ENCODE results near the gene PKD2.

GRCh38 chr4:88040707-88041106 lies 33.3 kb downstream of the PKD2 start:
- TF ChIP-seq PPARA (CRISPR knock-in tag; IDR thresholded peaks at IDR 0.05; ENCODE audit: borderline replicate concordance) = no peak
- TF ChIP-seq PATZ1 (CRISPR knock-in tag; IDR thresholded peaks at IDR 0.05; ENCODE audit: borderline replicate concordance) = no peak
- TF ChIP-seq ZFP3 (CRISPR knock-in tag; IDR thresholded peaks at IDR 0.05) = no peak
- TF ChIP-seq TOX (CRISPR knock-in tag; IDR thresholded peaks at IDR 0.05; ENCODE audit: borderline replicate concordance) = no peak
- no peak for TF ChIP-seq RARB (CRISPR knock-in tag; IDR thresholded peaks at IDR 0.05)
- TF ChIP-seq BACH2 (CRISPR knock-in tag; IDR thresholded peaks at IDR 0.05; ENCODE audit: borderline replicate concordance) = no peak
- TF ChIP-seq CREB5 (CRISPR knock-in tag; IDR thresholded peaks at IDR 0.05; ENCODE audit: low read depth) = no peak
- TF ChIP-seq ZC3H10 (CRISPR knock-in tag; IDR thresholded peaks at IDR 0.05) = no peak
- TF ChIP-seq CSDC2 (CRISPR knock-in tag; IDR thresholded peaks at IDR 0.05) = no peak
- TF ChIP-seq, protein P1, sequence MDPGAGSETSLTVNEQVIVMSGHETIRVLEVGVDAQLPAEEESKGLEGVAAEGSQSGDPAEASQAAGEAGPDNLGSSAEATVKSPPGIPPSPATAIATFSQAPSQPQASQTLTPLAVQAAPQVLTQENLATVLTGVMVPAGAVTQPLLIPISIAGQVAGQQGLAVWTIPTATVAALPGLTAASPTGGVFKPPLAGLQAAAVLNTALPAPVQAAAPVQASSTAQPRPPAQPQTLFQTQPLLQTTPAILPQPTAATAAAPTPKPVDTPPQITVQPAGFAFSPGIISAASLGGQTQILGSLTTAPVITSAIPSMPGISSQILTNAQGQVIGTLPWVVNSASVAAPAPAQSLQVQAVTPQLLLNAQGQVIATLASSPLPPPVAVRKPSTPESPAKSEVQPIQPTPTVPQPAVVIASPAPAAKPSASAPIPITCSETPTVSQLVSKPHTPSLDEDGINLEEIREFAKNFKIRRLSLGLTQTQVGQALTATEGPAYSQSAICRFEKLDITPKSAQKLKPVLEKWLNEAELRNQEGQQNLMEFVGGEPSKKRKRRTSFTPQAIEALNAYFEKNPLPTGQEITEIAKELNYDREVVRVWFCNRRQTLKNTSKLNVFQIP (CRISPR knock-in tag; IDR thresholded peaks at IDR 0.05; ENCODE audit: borderline replicate concordance, low read depth) = no peak
- no peak for TF ChIP-seq OSR1 (CRISPR knock-in tag; IDR thresholded peaks at IDR 0.05)
- TF ChIP-seq ARNTL (CRISPR knock-in tag; IDR thresholded peaks at IDR 0.05; ENCODE audit: borderline replicate concordance, low read depth) = no peak
- no peak for TF ChIP-seq ZFP30 (CRISPR knock-in tag; IDR thresholded peaks at IDR 0.05)
- TF ChIP-seq CSRNP3 (CRISPR knock-in tag; IDR thresholded peaks at IDR 0.05) = no peak
